KOPT-K1 (cell line): ENCODE measurements around the gene ZNF593.

Source experiments
- H3K27ac ChIP-seq: fragments of 200-600 bp; sonication (generic); 2 replicates; pipeline ENCODE4 v1.5.1; 2016; ENCODE audit warnings: antibody characterized with exemption, mild to moderate bottlenecking, low read depth, low read length; ENCODE audit not compliant: poor library complexity, severe bottlenecking
- H3K36me3 ChIP-seq: fragments of 200-600 bp; sonication (generic); 2 replicates; pipeline ENCODE4 v1.5.1; 2017; ENCODE audit warnings: antibody characterized with exemption, mild to moderate bottlenecking, low read length, moderate library complexity; ENCODE audit not compliant: insufficient read depth
- H3K9me3 ChIP-seq: fragments of 200-600 bp; sonication (generic); 2 replicates; pipeline ENCODE4 v1.5.1; 2017; ENCODE audit warnings: antibody characterized with exemption, low read length, mild to moderate bottlenecking; ENCODE audit not compliant: insufficient read depth, poor library complexity, severe bottlenecking

ZNF593 gene

DNA sequence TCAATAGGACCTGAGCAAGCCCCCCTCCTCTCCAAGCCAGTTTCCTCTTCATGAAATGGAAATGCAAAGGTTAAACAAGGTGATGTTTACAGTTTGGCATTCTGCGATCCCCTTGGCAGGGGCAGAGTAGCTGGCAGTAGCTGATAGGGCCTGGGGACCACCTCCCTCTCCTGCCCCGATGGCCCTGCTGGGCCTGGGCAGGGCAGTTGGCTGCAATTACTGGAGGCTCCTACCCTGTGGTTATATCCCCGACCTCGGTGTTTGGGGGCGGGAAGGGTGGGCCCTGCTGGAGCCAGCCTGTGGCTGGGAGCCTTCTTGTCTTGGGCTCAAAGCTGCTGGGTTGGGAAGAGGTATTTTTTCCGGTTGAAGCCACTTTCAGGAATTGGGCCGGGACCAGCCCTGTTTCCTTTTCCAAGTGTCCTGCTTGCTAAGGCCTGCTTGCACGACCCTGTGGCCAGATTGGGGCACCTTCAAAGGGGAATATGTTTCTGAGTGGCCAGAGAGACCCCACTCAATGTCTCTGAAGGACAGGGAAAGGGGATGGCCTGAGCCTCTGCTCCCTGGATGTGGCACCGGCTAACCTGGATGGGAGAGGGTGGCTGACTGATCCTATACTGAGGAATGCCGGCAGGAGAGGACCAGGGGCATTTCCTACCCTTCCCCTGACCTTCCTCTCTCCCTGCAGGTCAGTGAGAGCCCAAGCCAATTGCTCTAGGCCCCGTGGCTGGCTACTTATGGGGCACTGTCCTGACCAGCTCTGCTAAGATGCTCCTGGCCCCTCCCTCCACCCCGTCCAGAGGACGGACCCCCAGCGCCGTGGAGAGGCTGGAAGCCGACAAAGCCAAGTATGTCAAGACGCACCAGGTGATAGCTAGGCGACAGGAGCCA is 8.9 kb upstream of the ZNF593 start:
- H3K36me3 ChIP-seq: no peaks in the 10 kb centered on the region

GRCh38 chr1:26161415-26162219 is 8.1 kb upstream of the ZNF593 start:
- no peaks in the 10 kb centered on the region for H3K36me3 ChIP-seq
- H3K27ac ChIP-seq: no peak overlapping the region
- no peaks in the 10 kb centered on the region for H3K9me3 ChIP-seq

More for the DNA sequence above, 8.9 kb upstream of the ZNF593 start:
- Histone ChIP-seq H3K9me3 (no peaks in the 10 kb centered on the region), H3K27ac (no peak overlapping the region)

DNA sequence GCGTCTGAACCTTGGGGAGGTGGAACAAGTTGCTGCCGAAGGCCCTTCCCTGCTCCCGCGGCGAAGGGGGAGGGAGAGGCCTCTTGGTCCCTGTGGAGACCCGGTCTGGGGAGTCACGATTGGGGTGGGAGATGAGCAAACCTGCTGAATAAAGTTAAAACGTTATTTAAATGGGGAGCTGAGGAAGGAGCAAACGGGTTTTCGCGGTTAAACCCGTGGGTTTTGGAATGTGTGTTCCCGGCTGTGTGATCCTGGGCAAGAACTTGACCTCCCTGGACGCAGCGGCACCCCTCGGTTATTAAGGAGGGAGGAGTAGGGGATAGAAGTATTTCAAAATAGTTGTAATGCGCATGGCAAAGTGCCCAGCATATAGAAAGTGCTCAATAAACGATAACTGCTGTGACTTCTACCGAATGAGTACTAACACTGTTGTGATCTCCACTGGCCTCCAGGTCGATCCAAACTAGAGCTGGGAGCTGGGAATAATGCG is 7.4 kb upstream of the ZNF593 start:
- Histone ChIP-seq H3K36me3 (no peaks in the 10 kb centered on the region), H3K9me3 (no peaks in the 10 kb centered on the region), H3K27ac (no peak overlapping the region)

GRCh38 chr1:26163684-26164035 is 6.0 kb upstream of the ZNF593 start:
- H3K9me3 ChIP-seq: no peaks in the 10 kb centered on the region
- H3K27ac ChIP-seq: no peak overlapping the region
- no peaks in the 10 kb centered on the region for H3K36me3 ChIP-seq

DNA sequence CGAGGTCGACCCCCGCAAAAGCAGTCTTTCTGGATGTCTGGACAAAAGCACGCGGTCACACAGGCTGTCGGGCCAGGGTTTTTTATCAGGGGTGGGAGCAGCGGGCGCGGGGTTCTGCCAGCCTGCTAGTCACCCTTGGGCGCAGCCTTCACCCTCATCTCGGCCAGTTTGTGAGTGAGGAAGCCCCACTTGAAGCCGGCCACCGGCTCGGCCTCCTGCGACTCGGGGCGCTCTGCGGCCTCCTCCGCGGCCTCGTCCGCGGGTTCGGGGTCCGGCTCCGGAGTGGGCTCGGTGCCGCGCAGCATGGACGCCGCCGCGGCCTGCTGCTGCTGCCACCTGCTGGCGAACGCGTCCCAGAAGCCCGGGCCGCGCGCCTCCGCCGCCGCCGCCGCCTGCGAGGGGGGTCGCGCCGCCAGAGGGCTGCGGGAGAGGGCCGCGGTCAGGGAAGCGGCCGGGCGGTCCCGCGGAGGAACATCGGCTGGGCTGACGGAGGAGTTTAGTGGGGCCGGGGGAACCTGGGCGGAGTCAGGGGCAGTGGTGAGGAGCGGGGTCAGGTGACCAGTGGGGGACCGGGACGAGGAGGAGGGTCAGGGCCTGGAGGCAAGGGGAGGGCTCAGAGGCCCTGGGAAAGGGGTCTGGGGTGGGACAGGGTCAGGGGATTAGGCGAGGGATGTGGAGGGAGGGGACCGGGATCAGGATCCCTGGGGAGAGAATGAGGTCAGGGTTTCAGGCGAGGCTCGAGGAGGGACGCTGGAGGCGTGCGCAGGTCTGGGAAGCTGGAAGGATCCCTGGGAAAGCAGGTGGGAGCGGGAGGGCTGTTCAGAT is 5.5 kb upstream of the ZNF593 start:
- no peaks in the 10 kb centered on the region for H3K9me3 ChIP-seq
- no peak overlapping the region for H3K27ac ChIP-seq
- H3K36me3 ChIP-seq: no peaks in the 10 kb centered on the region

DNA sequence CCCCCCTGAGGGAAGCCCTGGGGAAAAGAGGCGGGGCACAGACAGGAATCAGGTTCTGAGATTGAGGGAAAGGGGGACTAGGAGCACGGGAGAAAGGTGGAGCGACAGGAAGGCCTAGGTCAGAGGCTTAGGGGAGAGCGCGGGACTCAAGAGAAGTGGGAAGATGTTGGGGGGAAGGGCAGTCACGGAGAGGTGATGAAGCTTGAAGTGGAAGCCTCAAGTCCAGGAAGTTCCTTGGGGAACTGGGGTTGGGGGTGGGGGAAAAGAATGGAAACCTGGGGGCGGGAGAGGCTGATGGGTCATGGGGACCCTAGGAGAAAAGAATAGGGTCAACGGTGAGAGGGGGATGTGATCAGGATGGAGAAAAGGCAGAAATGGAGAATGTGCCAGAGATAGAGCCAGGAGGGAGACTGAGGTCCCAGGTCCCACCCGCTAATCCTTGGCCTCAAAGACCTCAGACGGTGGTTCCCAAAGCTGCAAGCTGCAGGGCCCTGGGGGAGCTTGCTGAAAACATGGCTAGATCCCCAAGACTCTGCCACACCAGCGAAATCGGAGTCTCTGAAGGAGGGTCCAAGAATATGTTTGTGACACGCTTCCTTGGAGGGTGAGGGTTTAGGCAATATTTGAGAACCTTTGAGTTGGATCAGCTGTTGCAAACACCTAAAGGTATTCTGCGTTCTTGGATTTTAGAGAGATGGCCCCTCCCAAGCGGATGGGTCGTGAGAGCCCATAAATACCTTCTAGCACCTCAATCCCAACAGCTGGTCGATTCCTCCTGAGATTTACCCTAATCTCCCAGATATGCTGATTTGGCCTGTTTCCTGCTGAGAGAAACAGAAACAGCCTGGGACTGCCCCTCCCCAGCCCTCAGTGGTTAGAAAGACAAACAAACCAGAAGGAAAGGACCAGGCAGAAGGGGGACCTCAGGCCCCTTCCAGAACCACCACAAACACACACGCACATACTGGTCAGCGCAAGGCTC is 4.6 kb upstream of the ZNF593 start:
- H3K27ac ChIP-seq: no peak overlapping the region
- H3K36me3 ChIP-seq: no peaks in the 10 kb centered on the region
- H3K9me3 ChIP-seq: no peaks in the 10 kb centered on the region

DNA sequence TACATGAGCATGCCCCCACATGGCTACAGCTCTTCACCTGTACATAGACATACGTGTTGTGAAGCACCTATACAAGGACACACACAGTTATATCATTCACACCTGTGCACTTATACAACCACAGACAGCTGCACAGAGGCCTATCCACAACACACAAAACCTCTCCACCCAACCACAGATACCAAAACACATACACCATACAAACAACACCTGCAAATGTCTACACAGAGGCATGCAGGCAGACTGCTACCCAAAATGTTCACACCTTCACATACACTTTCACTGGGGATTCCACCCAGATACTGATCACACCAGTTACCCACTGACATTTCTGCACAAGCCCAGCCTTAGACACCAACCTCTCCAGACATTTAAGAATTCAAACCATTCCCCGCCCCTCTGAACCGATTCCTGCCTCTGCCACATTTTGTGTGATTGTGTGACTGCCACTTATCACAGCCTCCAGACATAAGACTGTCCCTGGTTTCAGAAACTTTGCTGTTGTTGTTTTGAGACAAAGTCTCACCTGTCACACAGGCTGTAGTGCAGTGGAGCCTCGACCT is 2.9 kb upstream of the ZNF593 start:
- H3K36me3 ChIP-seq: no peaks in the 10 kb centered on the region; the same call in 1 of the 2 replicates
- no peak overlapping the region for H3K27ac ChIP-seq
- H3K9me3 ChIP-seq: no peaks in the 10 kb centered on the region

DNA sequence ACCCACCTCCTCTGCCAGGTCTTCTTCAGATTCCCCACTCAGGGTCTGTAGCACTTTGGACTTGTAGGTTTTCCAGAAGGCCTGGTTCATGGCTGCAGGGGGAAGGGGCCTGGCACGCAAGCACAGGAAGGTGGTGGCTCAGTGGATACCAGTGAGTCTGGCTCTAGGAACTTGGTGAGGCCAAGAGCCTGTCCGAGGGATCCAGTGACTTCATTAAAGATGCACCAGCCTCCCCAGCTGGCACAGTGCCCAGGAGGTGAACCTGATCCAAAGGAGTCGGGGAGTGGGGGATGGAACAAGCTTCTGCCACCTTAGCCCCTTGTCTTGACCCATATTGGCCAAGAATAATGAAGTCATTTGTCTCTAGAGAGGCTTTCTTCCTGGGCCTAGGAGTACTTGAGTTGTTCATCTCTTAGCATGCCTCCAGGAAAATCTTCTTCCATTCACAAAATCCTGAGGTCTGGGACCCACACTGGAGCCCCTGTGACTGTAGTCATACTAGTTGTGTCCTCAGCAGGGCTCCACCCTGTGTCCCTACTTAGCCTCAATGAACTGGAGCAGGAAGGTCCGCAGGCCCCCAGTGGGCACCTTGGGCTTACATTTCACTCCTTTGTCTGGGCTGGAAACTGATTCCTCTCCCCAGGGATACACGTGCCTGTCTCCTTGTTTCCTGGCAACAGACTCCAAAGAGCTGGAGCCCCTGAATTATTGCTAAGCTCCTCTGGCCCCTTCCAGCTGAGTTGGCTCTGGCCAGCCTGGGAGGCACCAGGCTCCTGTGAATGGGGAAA is 1.1 kb upstream of the ZNF593 start, which contains the start of gene C1orf232:
TSS of gene C1orf232 (minus strand) at position 554 of the 788 bp plus-strand sequence. CDS start at position 90, 464 bp downstream.
- peak within 1 kb of the TSS; percentile 56 for H3K27ac ChIP-seq
- no peaks in the 10 kb centered on the region for H3K9me3 ChIP-seq
- no peaks in the 10 kb centered on the region; the same call in 1 of the 2 replicates for H3K36me3 ChIP-seq

DNA sequence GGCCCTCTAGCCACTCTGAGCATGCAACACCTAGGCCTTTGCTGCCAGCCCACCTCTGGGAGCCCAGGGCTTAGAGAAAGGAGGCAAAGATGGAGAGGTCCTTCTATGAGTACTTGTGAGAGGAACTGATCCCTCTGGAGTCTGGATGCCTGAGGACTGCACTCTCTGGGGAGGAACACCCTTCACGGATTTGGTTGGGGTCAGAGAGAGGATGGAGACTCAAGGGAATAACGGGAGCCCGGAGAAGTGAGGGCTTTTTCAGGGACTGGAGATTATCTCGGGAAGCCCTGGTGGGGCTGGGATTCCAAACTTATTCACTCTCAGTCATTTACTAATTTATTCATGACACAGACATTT is 532 bp upstream of the ZNF593 start:
- Histone ChIP-seq H3K36me3 (no peaks in the 10 kb centered on the region; the same call in 1 of the 2 replicates), H3K9me3 (no peaks in the 10 kb centered on the region), H3K27ac (no peak overlapping the region)

GRCh38 chr1:26170472-26170821 is 739 bp downstream of the ZNF593 start:
- Histone ChIP-seq H3K27ac (peak overlapping the region; percentile 56), H3K36me3 (no peaks in the 10 kb centered on the region; the same call in 1 of the 2 replicates), H3K9me3 (no peaks in the 10 kb centered on the region)

DNA sequence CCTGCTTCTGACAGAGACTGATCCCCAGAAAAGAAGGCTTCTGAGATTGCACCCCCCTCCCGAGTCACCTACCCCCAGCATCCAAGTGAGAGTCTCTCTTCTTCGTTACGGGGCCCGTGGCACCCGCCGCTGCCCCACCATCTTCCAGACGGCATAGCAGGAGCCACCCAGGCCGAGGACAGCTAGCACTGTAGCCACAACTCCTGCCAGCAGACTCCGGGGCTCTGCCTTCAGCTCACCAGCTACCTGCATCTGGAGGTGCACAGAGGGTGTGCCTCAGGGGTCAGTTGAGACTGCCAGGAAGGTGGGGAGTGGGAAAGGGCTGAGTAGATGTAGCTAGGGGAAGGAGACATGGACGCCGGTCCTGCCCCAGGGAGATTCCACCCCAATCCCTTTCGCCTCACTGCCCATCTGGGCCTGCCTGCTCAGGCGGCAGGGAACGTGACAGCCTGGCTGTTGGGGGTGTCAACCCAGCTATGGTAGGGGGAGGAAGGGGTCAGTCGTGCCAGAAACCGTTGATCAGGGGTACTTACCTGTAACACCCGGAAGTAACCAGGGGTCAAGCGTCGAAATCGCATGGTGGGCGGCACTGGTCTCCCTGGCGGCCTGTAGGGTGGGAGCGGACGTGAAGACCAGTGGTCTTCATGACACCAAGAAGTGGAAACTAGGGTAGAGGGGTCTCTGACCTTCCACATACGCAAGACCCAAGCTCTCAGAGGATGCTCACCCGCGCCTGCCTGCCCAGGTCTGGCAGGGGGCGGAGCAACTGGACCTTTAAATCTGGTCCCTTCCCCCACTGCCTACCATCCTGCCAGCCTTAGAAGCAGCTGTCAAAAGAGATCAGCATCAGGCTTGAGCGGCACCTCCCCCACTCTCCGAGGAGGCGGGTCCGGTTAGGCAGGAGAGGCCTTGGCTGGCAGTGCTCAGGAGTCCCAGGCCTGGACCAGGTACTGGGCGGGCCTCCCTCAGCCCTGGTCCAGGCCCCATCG is 1.7 kb downstream of the ZNF593 start, which contains the start of gene ZNF593OS:
TSS of gene ZNF593OS (minus strand) at position 749 of the 989 bp plus-strand sequence. CDS start at position 578, 171 bp downstream.
- H3K36me3 ChIP-seq: no peaks in the 10 kb centered on the region; the same call in 1 of the 2 replicates

GRCh38 chr1:26175346-26175745 is 5.6 kb downstream of the ZNF593 start:
- Histone ChIP-seq H3K27ac (no peak overlapping the region), H3K36me3 (no peaks in the 10 kb centered on the region; the same call in 1 of the 2 replicates), H3K9me3 (no peaks in the 10 kb centered on the region)

More for the DNA sequence above, 1.7 kb downstream of the ZNF593 start, which contains the start of gene ZNF593OS:
- Histone ChIP-seq H3K9me3 (no peaks in the 10 kb centered on the region), H3K27ac (no peak within 1 kb of the TSS)
